Activated CD8-positive, alpha-beta T cell treated with anti-CD3 and anti-CD28 coated beads for 36 hours (primary cell): ENCODE measurements around the gene CD59. TPM values are rescaled to one million over a fixed set of nuclear protein-coding genes. Genes with fewer than 3 reads are reported as not detected.

Source experiments
- ATAC-seq: fragments of 200-7000 bp; cut with Tn5 transposase; one replicate; pipeline ENCODE4 v1.10.0; 2021; ENCODE audit warnings: mild to moderate bottlenecking, moderate library complexity
- CTCF ChIA-PET: fragments of 350-600 bp; sonication (Branson Sonifier 250); formaldehyde crosslinking; loops from one replicate; lab custom pipeline; 2021; ENCODE audit warnings: antibody characterized with exemption; lab: Charles Lee
- POLR2A ChIA-PET: fragments of 350-600 bp; sonication (Branson Sonifier 250); formaldehyde crosslinking; loops from one replicate; lab custom pipeline; 2021; ENCODE audit warnings: antibody characterized with exemption; lab: Charles Lee
- DNase-seq: peaks from one replicate; pipeline ENCODE4 v3.0.0-alpha.2; 2020
- H3K27ac Mint-ChIP-seq: one replicate; pipeline ENCODE4 v1.8.0; 2021; ENCODE audit warnings: mild to moderate bottlenecking, mixed read lengths
- H3K27me3 Mint-ChIP-seq: one replicate; pipeline ENCODE4 v1.8.0; 2021; ENCODE audit warnings: mixed read lengths
- H3K36me3 Mint-ChIP-seq: one replicate; pipeline ENCODE4 v1.8.0; 2021; ENCODE audit warnings: low read depth, mixed read lengths
- H3K4me1 Mint-ChIP-seq: one replicate; pipeline ENCODE4 v1.8.0; 2021; ENCODE audit warnings: low read depth, mixed read lengths
- H3K4me3 Mint-ChIP-seq: one replicate; pipeline ENCODE4 v1.8.0; 2021; ENCODE audit warnings: mild to moderate bottlenecking, moderate library complexity, mixed read lengths
- H3K9me3 Mint-ChIP-seq: one replicate; pipeline ENCODE4 v1.8.0; 2021; ENCODE audit warnings: mixed read lengths
- intact Hi-C: fragments of 100-400 bp; cut with micrococcal nuclease; formaldehyde crosslinking; loops from one replicate; pipeline ENCODE4 v1.10.0; 2022
- total RNA-seq, 2 experiments: library from RNA; stranded (reverse); gene quantifications; one replicate each; pipeline ENCODE4 v1.2.3, GENCODE V29; 2021
- TF ChIP-seq, protein P1 (sequence below): fragments of 200-600 bp; IDR thresholded peaks from one replicate; pipeline ENCODE4 v1.8.0; 2022; ENCODE audit warnings: antibody characterized with exemption, mild to moderate bottlenecking

CD59 gene
- total RNA-seq, 2 experiments from 2014 or later, result 36.0 to 36.1 TPM

DNA sequence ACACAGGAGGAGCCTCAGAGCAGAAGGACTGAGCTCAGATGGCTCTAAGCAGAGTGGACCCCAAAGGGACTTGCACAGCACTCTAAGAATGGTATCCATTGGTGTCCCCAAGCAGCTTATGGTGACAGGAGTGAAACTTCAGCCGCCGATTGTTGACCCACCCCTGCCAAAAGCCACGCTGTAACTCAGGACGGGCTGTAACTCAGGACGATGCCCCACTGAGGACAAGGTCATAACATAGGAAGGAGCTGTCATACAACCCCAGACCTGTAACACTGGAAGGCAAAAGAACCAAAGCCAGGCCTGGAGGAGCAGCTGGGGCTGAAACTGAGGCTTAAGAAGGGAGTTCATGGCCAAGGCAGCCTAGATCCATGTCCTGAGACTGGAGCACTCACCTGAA is 14.2 kb downstream of the CD59 start:
- no peak overlapping the region for H3K27ac Mint-ChIP-seq

DNA sequence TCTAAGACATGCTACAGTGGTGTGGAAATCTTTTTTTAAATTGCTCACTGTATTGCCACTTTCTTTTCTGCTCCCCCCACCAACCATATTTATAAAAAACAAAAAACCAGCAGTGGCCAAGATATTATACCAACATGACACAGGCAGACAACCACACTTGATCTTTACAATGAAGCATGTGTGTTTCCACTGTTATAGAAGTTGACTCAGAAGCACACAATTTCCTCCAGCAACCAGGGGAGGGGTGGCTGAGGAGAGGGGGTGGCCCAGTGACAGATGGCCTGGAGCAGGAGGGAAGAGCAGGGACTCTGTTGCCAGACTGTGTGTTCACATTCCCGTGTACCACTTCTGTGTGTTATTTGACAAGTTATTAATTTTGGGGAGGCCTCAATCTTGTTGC is 14.8 kb downstream of the CD59 start:
- ATAC-seq, result peak; percentile 31
- H3K9me3 Mint-ChIP-seq, result no peaks in the 10 kb centered on the region
- TF ChIP-seq, protein P1, sequence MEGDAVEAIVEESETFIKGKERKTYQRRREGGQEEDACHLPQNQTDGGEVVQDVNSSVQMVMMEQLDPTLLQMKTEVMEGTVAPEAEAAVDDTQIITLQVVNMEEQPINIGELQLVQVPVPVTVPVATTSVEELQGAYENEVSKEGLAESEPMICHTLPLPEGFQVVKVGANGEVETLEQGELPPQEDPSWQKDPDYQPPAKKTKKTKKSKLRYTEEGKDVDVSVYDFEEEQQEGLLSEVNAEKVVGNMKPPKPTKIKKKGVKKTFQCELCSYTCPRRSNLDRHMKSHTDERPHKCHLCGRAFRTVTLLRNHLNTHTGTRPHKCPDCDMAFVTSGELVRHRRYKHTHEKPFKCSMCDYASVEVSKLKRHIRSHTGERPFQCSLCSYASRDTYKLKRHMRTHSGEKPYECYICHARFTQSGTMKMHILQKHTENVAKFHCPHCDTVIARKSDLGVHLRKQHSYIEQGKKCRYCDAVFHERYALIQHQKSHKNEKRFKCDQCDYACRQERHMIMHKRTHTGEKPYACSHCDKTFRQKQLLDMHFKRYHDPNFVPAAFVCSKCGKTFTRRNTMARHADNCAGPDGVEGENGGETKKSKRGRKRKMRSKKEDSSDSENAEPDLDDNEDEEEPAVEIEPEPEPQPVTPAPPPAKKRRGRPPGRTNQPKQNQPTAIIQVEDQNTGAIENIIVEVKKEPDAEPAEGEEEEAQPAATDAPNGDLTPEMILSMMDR, result no peak
- POLR2A ChIA-PET, result interaction anchor here (0.6 to 1.0 kb wide), 2 partner anchors 15 to 715 kb away, joined by 3 to 4 read pairs; partner anchors contain the start of gene CD59
- H3K36me3 Mint-ChIP-seq, result peaks cover 18% of the 10 kb centered on the region
- intact Hi-C loops, result no loop called here
- no peak overlapping the region for H3K4me3 Mint-ChIP-seq
- no peaks in the 10 kb centered on the region for H3K27me3 Mint-ChIP-seq
- H3K4me1 Mint-ChIP-seq, result peaks cover 38% of the 10 kb centered on the region
- CTCF ChIA-PET, result interaction anchor here (8.6 kb wide), 1 partner anchor 20 kb away, joined by 108 read pairs; no protein-coding TSS in a partner anchor
- no peak for DNase-seq
- H3K27ac Mint-ChIP-seq, result no peak overlapping the region

More for the DNA sequence above, 14.2 kb downstream of the CD59 start:
- no peaks in the 10 kb centered on the region for H3K27me3 Mint-ChIP-seq
- TF ChIP-seq, protein P1, result no peak
- H3K36me3 Mint-ChIP-seq, result peaks cover 17% of the 10 kb centered on the region
- H3K4me3 Mint-ChIP-seq, result no peak overlapping the region
- ChIA-PET POLR2A (interaction anchor here (0.6 to 1.2 kb wide), 2 partner anchors 13 to 716 kb away, joined by 3 read pairs; no protein-coding TSS in a partner anchor), CTCF (interaction anchor here (1.3 kb wide), 1 partner anchor 15 kb away, joined by 3 read pairs; no protein-coding TSS in a partner anchor)
- ATAC-seq (no peak), DNase-seq (no peak)
- peaks cover 38% of the 10 kb centered on the region for H3K4me1 Mint-ChIP-seq
- intact Hi-C loops, result no loop called here
- H3K9me3 Mint-ChIP-seq, result no peaks in the 10 kb centered on the region

DNA sequence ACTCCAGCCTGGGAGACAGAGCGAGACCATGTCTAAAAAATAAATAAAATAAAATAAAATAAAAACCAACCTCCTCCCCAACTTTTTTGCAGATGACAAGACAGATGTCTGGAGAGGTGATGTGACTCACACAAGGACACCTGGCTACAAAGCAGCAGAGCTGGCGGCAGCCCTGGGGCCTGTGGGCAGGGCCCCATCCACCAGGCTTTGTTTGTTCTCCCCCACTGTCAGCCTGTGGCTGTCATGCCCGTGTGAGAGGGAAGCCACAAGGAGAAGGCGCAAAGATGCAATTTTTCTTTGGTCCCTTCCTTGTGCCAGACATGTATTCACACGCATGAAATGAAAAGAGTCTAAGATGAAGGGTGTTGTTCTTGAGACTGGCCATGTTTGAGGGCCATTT is 16.6 kb downstream of the CD59 start:
- H3K4me3 Mint-ChIP-seq, result no peak overlapping the region
- ChIA-PET CTCF (interaction anchor here (0.7 to 8.6 kb wide), 3 partner anchors 11 to 22 kb away, joined by 3 to 108 read pairs (median 3); no protein-coding TSS in a partner anchor), POLR2A (interaction anchor here (1.7 kb wide), 1 partner anchor 16 kb away, joined by 3 read pairs; no protein-coding TSS in a partner anchor)
- DNase-seq, result no peak
- no peaks in the 10 kb centered on the region for H3K9me3 Mint-ChIP-seq
- no peak for ATAC-seq
- H3K27ac Mint-ChIP-seq, result no peak overlapping the region
- H3K27me3 Mint-ChIP-seq, result no peaks in the 10 kb centered on the region
- H3K36me3 Mint-ChIP-seq, result peaks cover 18% of the 10 kb centered on the region
- intact Hi-C loops, result no loop called here
- TF ChIP-seq, protein P1, result no peak
- peaks cover 33% of the 10 kb centered on the region for H3K4me1 Mint-ChIP-seq

DNA sequence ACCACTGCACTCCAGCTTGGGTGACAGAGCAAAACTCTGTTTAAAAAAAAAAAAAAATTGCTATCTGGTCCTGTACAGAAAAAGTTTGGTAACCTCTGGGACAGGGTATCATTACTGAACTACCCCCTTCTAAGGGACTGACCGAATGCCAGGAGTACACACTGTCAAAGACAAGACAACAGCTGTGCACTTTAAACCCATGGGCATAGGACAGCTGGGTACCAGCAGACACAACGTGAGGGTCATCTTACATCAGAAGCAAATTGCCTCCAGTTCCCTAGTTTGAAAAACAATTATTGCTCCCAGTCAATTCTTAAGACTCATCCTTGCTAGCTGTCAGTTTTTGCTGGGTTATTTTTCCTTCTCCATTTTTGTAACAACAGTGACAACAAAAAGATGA is 17.8 kb downstream of the CD59 start:
- intact Hi-C loops, result no loop called here
- ATAC-seq (no peak), DNase-seq (no peak)
- H3K27ac Mint-ChIP-seq, result no peak overlapping the region
- H3K36me3 Mint-ChIP-seq, result peaks cover 18% of the 10 kb centered on the region
- H3K9me3 Mint-ChIP-seq, result no peaks in the 10 kb centered on the region
- peaks cover 23% of the 10 kb centered on the region for H3K4me1 Mint-ChIP-seq
- no peak overlapping the region for H3K4me3 Mint-ChIP-seq
- no peaks in the 10 kb centered on the region for H3K27me3 Mint-ChIP-seq
- ChIA-PET CTCF (interaction anchor here (8.6 kb wide), 1 partner anchor 23 kb away, joined by 108 read pairs; no protein-coding TSS in a partner anchor), POLR2A (no interaction called here)
- TF ChIP-seq, protein P1, result no peak

DNA sequence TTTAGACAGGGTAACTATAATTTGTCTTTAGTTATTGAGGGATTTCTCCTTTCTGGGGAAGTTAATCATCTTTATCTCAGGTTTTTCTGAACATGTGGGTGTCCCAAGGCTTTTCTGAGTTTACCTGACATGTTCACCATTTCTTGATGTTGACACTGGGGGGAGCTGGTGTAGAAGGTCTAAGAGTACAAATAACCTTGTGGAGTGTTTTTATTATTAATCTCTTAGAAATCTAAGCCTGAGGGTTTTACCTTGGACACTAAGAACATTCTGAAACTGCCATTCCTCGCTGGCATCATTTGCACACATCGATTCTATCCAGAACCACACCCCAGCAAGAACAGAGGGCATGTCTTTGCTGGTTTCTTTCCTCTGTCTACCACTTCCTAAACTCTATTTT is 20.0 kb downstream of the CD59 start:
- Mint-ChIP-seq H3K9me3 (no peaks in the 10 kb centered on the region), H3K4me1 (peaks cover under 1% of the 10 kb centered on the region), H3K27ac (no peak overlapping the region), H3K27me3 (no peaks in the 10 kb centered on the region), H3K36me3 (peaks cover 13% of the 10 kb centered on the region), H3K4me3 (no peak overlapping the region)
- TF ChIP-seq, protein P1, result peak; percentile 21
- POLR2A ChIA-PET, result interaction anchor here (1.5 kb wide), 1 partner anchor 24 kb away, joined by 3 read pairs; no protein-coding TSS in a partner anchor
- ATAC-seq (peak; percentile 66), DNase-seq (peak; percentile 53)
- intact Hi-C loops, result loop anchor here (2.0 kb wide), 1 partner anchor 27 kb away; no protein-coding TSS in a partner anchor
- CTCF ChIA-PET, result interaction anchor here (0.7 to 8.6 kb wide), 19 partner anchors 8 to 353 kb away, joined by 3 to 108 read pairs (median 5); no protein-coding TSS in a partner anchor
